ENCODE results near the gene NKAPL. TPM values are rescaled to one million over a fixed set of nuclear protein-coding genes. Genes with fewer than 3 reads are reported as not detected.

NKAPL gene
- total and polyA plus RNA-seq, 2 of the 13 experiments (the other 11 are each of a cell fraction or from before 2014, with no cell fraction given): not detected

DNA sequence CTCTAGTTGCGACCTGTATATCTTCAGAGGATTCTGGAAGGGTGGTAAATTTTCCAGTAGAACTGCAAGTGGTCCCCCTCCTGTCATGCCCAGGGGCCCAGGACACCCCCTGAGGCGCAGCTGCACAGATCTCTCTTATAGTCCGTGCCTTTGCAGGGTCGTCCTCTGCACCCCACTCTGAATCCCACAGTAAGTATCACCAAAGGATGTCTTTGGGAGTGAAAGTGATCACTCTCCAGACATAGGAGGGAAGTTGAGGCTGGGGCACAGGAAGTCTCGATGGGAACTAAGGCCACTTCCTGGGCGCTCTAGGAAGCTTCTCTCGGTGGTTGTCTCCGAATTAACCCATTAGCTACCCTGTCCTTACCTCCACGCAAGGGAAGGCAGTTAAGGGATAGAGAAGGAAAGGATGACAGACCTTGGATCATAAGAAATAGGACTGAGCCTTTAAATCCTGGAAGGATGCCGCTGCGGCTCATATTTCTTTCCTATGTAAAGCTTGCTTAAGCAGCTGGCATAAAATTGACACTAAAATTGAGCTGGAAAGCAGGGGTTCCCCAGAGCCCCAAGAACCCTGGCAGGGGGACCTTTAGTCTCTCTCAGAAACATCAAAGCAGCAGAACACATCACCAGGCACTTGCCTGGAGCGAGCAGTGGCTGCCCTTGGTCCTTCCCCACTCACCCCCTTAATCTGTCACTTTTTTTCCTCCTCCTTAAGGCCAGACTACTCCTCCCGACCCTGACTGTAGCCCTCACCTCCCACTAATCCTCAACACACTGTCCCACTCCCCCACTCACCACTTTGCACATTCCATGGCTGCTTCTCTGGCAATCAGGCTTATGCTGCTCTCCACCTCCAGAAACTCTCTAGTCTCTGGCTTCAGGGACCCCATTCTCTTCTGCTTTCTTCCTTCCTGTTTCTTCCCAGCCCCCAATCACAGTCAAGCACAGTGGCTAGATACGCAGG lies 6.8 kb upstream of the NKAPL start, which contains the start of gene ZKSCAN4 (continued):
- TF ChIP-seq FOSL2 (CRISPR knock-in tag; IDR thresholded peaks at IDR 0.05) (peak; percentile 50), ZKSCAN8 (CRISPR knock-in tag; IDR thresholded peaks at IDR 0.05; ENCODE audit: borderline replicate concordance) (peak; percentile 13; the same call in 1 of the 2 replicates), HOXD1 (CRISPR knock-in tag; IDR thresholded peaks at IDR 0.05) (no peak; the same call in 1 of the 2 replicates), GATAD1 (CRISPR knock-in tag; IDR thresholded peaks at IDR 0.05) (peak; percentile 99), SOX13 (IDR thresholded peaks at IDR 0.05) (no peak), SOX13 (CRISPR knock-in tag; conservative IDR thresholded peaks at IDR 0.05 in 1 of 2, IDR thresholded peaks at IDR 0.05 in 1 of 2) (peak in 1 of 2 experiments; percentile 63; a peak in 2 of 4 replicates), ZMYM4 (CRISPR knock-in tag; IDR thresholded peaks at IDR 0.05) (peak; percentile 89), TBL1XR1 (IDR thresholded peaks at IDR 0.05; ENCODE audit: borderline replicate concordance, low read length, partially characterized antibody) (peak; percentile 43), CEBPG (CRISPR knock-in tag; IDR thresholded peaks at IDR 0.05) (0 out of 2 replicates have a peak, but pooled peaks have one; percentile 12), ZKSCAN5 (CRISPR knock-in tag; IDR thresholded peaks at IDR 0.05) (0 out of 2 replicates have a peak, but pooled peaks have one; percentile 60), MBNL3 (CRISPR knock-in tag; conservative IDR thresholded peaks at IDR 0.05) (no peak)
- TF ChIP-seq, protein P1, sequence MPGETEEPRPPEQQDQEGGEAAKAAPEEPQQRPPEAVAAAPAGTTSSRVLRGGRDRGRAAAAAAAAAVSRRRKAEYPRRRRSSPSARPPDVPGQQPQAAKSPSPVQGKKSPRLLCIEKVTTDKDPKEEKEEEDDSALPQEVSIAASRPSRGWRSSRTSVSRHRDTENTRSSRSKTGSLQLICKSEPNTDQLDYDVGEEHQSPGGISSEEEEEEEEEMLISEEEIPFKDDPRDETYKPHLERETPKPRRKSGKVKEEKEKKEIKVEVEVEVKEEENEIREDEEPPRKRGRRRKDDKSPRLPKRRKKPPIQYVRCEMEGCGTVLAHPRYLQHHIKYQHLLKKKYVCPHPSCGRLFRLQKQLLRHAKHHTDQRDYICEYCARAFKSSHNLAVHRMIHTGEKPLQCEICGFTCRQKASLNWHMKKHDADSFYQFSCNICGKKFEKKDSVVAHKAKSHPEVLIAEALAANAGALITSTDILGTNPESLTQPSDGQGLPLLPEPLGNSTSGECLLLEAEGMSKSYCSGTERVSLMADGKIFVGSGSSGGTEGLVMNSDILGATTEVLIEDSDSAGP (CRISPR knock-in tag; IDR thresholded peaks at IDR 0.05; ENCODE audit: borderline replicate concordance): peak; percentile 10; the same call in 1 of the 2 replicates
- TF ChIP-seq, protein P2, sequence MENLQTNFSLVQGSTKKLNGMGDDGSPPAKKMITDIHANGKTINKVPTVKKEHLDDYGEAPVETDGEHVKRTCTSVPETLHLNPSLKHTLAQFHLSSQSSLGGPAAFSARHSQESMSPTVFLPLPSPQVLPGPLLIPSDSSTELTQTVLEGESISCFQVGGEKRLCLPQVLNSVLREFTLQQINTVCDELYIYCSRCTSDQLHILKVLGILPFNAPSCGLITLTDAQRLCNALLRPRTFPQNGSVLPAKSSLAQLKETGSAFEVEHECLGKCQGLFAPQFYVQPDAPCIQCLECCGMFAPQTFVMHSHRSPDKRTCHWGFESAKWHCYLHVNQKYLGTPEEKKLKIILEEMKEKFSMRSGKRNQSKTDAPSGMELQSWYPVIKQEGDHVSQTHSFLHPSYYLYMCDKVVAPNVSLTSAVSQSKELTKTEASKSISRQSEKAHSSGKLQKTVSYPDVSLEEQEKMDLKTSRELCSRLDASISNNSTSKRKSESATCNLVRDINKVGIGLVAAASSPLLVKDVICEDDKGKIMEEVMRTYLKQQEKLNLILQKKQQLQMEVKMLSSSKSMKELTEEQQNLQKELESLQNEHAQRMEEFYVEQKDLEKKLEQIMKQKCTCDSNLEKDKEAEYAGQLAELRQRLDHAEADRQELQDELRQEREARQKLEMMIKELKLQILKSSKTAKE (CRISPR knock-in tag; IDR thresholded peaks at IDR 0.05; ENCODE audit: borderline replicate concordance): no peak
- TF ChIP-seq, protein P3, sequence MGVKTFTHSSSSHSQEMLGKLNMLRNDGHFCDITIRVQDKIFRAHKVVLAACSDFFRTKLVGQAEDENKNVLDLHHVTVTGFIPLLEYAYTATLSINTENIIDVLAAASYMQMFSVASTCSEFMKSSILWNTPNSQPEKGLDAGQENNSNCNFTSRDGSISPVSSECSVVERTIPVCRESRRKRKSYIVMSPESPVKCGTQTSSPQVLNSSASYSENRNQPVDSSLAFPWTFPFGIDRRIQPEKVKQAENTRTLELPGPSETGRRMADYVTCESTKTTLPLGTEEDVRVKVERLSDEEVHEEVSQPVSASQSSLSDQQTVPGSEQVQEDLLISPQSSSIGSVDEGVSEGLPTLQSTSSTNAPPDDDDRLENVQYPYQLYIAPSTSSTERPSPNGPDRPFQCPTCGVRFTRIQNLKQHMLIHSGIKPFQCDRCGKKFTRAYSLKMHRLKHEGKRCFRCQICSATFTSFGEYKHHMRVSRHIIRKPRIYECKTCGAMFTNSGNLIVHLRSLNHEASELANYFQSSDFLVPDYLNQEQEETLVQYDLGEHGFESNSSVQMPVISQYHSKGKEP (CRISPR knock-in tag; IDR thresholded peaks at IDR 0.05): peak; percentile 81
- TF ChIP-seq, protein P4, sequence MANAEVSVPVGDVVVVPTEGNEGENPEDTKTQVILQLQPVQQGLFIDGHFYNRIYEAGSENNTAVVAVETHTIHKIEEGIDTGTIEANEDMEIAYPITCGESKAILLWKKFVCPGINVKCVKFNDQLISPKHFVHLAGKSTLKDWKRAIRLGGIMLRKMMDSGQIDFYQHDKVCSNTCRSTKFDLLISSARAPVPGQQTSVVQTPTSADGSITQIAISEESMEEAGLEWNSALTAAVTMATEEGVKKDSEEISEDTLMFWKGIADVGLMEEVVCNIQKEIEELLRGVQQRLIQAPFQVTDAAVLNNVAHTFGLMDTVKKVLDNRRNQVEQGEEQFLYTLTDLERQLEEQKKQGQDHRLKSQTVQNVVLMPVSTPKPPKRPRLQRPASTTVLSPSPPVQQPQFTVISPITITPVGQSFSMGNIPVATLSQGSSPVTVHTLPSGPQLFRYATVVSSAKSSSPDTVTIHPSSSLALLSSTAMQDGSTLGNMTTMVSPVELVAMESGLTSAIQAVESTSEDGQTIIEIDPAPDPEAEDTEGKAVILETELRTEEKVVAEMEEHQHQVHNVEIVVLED (CRISPR knock-in tag; IDR thresholded peaks at IDR 0.05; ENCODE audit: borderline replicate concordance): peak; percentile 58; the same call in 1 of the 2 replicates
- TF ChIP-seq, protein P5, sequence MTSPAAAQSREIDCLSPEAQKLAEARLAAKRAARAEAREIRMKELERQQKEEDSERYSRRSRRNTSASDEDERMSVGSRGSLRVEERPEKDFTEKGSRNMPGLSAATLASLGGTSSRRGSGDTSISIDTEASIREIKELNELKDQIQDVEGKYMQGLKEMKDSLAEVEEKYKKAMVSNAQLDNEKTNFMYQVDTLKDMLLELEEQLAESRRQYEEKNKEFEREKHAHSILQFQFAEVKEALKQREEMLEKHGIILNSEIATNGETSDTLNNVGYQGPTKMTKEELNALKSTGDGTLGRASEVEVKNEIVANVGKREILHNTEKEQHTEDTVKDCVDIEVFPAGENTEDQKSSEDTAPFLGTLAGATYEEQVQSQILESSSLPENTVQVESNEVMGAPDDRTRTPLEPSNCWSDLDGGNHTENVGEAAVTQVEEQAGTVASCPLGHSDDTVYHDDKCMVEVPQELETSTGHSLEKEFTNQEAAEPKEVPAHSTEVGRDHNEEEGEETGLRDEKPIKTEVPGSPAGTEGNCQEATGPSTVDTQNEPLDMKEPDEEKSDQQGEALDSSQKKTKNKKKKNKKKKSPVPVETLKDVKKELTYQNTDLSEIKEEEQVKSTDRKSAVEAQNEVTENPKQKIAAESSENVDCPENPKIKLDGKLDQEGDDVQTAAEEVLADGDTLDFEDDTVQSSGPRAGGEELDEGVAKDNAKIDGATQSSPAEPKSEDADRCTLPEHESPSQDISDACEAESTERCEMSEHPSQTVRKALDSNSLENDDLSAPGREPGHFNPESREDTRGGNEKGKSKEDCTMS (CRISPR knock-in tag; conservative IDR thresholded peaks at IDR 0.05): no peak
- TF ChIP-seq, protein P6, sequence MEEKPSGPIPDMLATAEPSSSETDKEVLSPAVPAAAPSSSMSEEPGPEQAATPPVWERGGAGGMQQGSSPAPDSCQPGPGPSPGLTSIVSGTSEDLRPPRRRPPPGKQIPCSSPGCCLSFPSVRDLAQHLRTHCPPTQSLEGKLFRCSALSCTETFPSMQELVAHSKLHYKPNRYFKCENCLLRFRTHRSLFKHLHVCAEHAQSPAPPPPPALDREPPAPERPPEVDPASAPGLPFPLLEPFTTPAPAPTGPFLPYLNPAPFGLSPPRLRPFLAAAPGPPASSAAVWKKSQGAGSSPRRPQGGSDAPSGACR (CRISPR knock-in tag; IDR thresholded peaks at IDR 0.05): peak; percentile 81

Measured in HepG2 (cell line).